ENCODE measurements around the gene TBC1D22B. TPM values are rescaled to one million over a fixed set of nuclear protein-coding genes. Genes with fewer than 3 reads are reported as not detected.

The TBC1D22B gene
- total RNA-seq, 1 donor from 2014 or later: 4.7 TPM

- FAIRE-seq (no peak), DNase-seq (ENCODE audit: low read depth) (no peak)
- H3K36me3 ChIP-seq (ENCODE audit: control insufficient read depth, insufficient read depth, low read length): no peaks in the 10 kb centered on the region
- H3K27me3 ChIP-seq (ENCODE audit: control insufficient read depth, insufficient read depth, low read length): no peaks in the 10 kb centered on the region
- peak overlapping the region; percentile 44 for H3K4me3 ChIP-seq (ENCODE audit: low read depth, low read length)
- TF ChIP-seq CTCF (IDR thresholded peaks at IDR 0.05; ENCODE audit: insufficient read depth, low read length, severe bottlenecking): no peak
Observed at GRCh38 chr6:37222992-37223391, 34.6 kb upstream of the TBC1D22B start.

- no peak for TF ChIP-seq CTCF (IDR thresholded peaks at IDR 0.05; ENCODE audit: insufficient read depth, low read length, severe bottlenecking)
- FAIRE-seq (no peak), DNase-seq (ENCODE audit: low read depth) (no peak)
- Histone ChIP-seq H3K27me3 (ENCODE audit: control insufficient read depth, insufficient read depth, low read length) (no peaks in the 10 kb centered on the region), H3K4me3 (ENCODE audit: low read depth, low read length) (no peak overlapping the region), H3K36me3 (ENCODE audit: control insufficient read depth, insufficient read depth, low read length) (no peaks in the 10 kb centered on the region)
Observed at GRCh38 chr6:37225350-37226169, 32.0 kb upstream of the TBC1D22B start.

- Histone ChIP-seq H3K4me3 (ENCODE audit: low read depth, low read length) (no peak overlapping the region), H3K27me3 (ENCODE audit: control insufficient read depth, insufficient read depth, low read length) (no peaks in the 10 kb centered on the region), H3K36me3 (ENCODE audit: control insufficient read depth, insufficient read depth, low read length) (no peaks in the 10 kb centered on the region)
- TF ChIP-seq CTCF (IDR thresholded peaks at IDR 0.05; ENCODE audit: insufficient read depth, low read length, severe bottlenecking): no peak
- FAIRE-seq (no peak), DNase-seq (ENCODE audit: low read depth) (no peak)
Observed at GRCh38 chr6:37230104-37230503, 27.5 kb upstream of the TBC1D22B start.

GRCh38 chr6:37232430-37233017 lies 25.0 kb upstream of the TBC1D22B start:
- no peak overlapping the region for H3K4me3 ChIP-seq (ENCODE audit: low read depth, low read length)
- FAIRE-seq: no peak

GRCh38 chr6:37233541-37233940 lies 24.0 kb upstream of the TBC1D22B start:
- H3K36me3 ChIP-seq (ENCODE audit: control insufficient read depth, insufficient read depth, low read length): no peaks in the 10 kb centered on the region
- no peak for DNase-seq (ENCODE audit: low read depth)
- FAIRE-seq: no peak
- no peak for TF ChIP-seq CTCF (IDR thresholded peaks at IDR 0.05; ENCODE audit: insufficient read depth, low read length, severe bottlenecking)
- H3K4me3 ChIP-seq (ENCODE audit: low read depth, low read length): no peak overlapping the region
- H3K27me3 ChIP-seq (ENCODE audit: control insufficient read depth, insufficient read depth, low read length): no peaks in the 10 kb centered on the region

More at GRCh38 chr6:37232430-37233017, 25.0 kb upstream of the TBC1D22B start:
- DNase-seq (ENCODE audit: low read depth): no peak
- Histone ChIP-seq H3K27me3 (ENCODE audit: control insufficient read depth, insufficient read depth, low read length) (no peaks in the 10 kb centered on the region), H3K36me3 (ENCODE audit: control insufficient read depth, insufficient read depth, low read length) (no peaks in the 10 kb centered on the region)
- no peak for TF ChIP-seq CTCF (IDR thresholded peaks at IDR 0.05; ENCODE audit: insufficient read depth, low read length, severe bottlenecking)

Data from bronchial epithelial cell (primary cell).